HepG2 (cell line): ENCODE results near the gene ACVRL1. TPM values are rescaled to one million over a fixed set of nuclear protein-coding genes. Genes with fewer than 3 reads are reported as not detected.

Experiments used
- CTCF ChIP-seq: sonication (generic); formaldehyde crosslinking; IDR thresholded peaks from 2 replicates; pipeline ENCODE4 v1.5.0; 2020; ENCODE audit warnings: mild to moderate bottlenecking, missing genetic modification reagents, moderate library complexity
- FOXA1 ChIP-seq, 2 experiments: fragments of 450-650 bp in 1 of 2; sonication (generic) in 1 of 2; formaldehyde crosslinking in 1 of 2; IDR thresholded peaks; 2 replicates each; pipeline versions ENCODE4 v1.4.0 to v1.6.1; 2016 to 2020; ENCODE audit warnings: missing genetic modification reagents in 1 of 2
- KDM2A ChIP-seq: sonication (generic); formaldehyde crosslinking; IDR thresholded peaks from 2 replicates; pipeline ENCODE4 v1.4.0; 2020; ENCODE audit warnings: low read depth, missing genetic modification reagents, borderline replicate concordance
- LCORL ChIP-seq, 2 experiments: fragments of 450-650 bp in 1 of 2; sonication (generic) in 1 of 2; formaldehyde crosslinking in 1 of 2; IDR thresholded peaks; 2 replicates each; pipeline versions ENCODE4 v1.5.0 to v1.6.1; 2017 to 2020; ENCODE audit warnings: antibody characterized with exemption in 1 of 2, missing genetic modification reagents in 1 of 2
- MEIS1 ChIP-seq: sonication (generic); formaldehyde crosslinking; IDR thresholded peaks from 2 replicates; pipeline ENCODE4 v1.9.0; 2021; ENCODE audit warnings: mild to moderate bottlenecking, missing genetic modification reagents, moderate library complexity, borderline replicate concordance
- MZF1 ChIP-seq: sonication (generic); formaldehyde crosslinking; IDR thresholded peaks from 2 replicates; pipeline ENCODE4 v1.8.1; 2023; ENCODE audit warnings: mild to moderate bottlenecking, missing genetic modification reagents, borderline replicate concordance
- STAG1 ChIP-seq: sonication (generic); formaldehyde crosslinking; IDR thresholded peaks from 2 replicates; pipeline ENCODE4 v1.4.0; 2020; ENCODE audit warnings: missing genetic modification reagents
- XRCC5 ChIP-seq: fragments of 200-400 bp; formaldehyde crosslinking; optimal IDR thresholded peaks from 2 replicates; pipeline ENCODE3; 2017; ENCODE audit warnings: mild to moderate bottlenecking, low read length
- polyA plus RNA-seq, 8 experiments: library from polyadenylated mRNA; depleted of rRNA in 3 of 8; stranded (reverse) in 7 of 8; unstranded in 1 of 8; fragments of >200 nt; fragmentation: Illumina TruSeq in 4 of 8; extraction: Trizol in 4 of 8; gene quantifications; 2 replicates each; pipeline versions ENCODE4 v1.2.1 to v1.2.3, GENCODE V29; 2011 to 2016; ENCODE audit warnings: low read depth in 4 of 8, missing spikeins in 1 of 8, mixed read lengths in 1 of 8; ENCODE audit not compliant: insufficient read depth in 1 of 8
- total RNA-seq, 5 experiments: library from RNA; depleted of rRNA; stranded (reverse); fragments of >200 nt; fragmentation: Illumina TruSeq; extraction: Trizol; gene quantifications; 2 replicates each; pipeline ENCODE4 v1.2.3, GENCODE V29; 2016; ENCODE audit warnings: low read depth in 1 of 5
- TF ChIP-seq, protein P1 (sequence below): sonication (generic); formaldehyde crosslinking; IDR thresholded peaks from 2 replicates; pipeline ENCODE4 v1.5.1; 2020; ENCODE audit warnings: mild to moderate bottlenecking, missing genetic modification reagents, moderate library complexity
- TF ChIP-seq, protein P2 (sequence below): sonication (generic); formaldehyde crosslinking; IDR thresholded peaks from 2 replicates; pipeline ENCODE4 v1.4.0; 2020; ENCODE audit warnings: missing genetic modification reagents
- TF ChIP-seq, protein P3 (sequence below): sonication (generic); formaldehyde crosslinking; IDR thresholded peaks from 2 replicates; pipeline ENCODE4 v1.9.0; 2022; ENCODE audit warnings: missing genetic modification reagents, mild to moderate bottlenecking, borderline replicate concordance

Gene ACVRL1
- total and polyA plus RNA-seq, 2 of the 13 experiments (the other 11 are each of a cell fraction or from before 2014, with no cell fraction given) = not detected

DNA sequence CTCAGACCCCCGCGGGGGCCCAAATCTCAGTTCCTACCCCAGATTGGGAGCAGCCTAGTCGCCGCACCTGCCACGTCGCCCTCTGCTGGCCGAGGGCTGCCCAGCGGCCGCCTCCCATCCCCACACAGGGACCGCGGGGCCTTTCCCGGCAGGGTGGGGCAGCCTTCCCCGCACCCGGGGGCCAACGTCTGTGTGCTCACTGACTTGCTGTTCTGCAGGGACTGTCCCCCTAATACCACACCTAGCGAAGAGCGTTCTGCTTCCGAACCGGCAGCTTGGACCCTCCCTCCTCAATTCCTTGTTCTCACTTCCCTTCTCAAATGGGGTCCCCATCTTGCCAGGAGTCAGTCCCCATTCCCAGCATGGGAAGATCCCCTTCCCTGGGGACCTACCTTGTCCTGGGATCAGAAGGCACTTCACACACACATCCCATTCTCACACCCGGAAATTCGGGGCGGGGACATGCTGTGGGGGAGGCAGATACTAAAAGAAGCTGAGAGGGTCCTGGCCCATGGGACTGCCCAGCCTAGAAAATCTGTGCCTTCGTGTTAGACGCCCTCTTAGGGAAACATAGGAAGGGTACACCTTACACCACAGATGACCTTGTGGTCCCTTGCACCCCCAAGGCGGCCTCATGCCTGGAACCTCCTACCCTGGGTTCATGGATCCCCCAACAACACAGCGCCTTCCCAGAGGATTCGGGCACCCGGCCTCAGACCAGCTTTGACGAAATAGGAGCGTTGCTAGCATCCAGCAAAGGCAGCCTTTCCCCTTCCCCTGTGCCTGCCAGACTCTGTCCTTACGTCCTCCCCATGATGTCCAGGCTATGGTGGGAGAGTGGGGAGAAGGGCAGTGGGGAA, 16.4 kb downstream of the ACVRL1 start (continued):
- TF ChIP-seq, protein P1, sequence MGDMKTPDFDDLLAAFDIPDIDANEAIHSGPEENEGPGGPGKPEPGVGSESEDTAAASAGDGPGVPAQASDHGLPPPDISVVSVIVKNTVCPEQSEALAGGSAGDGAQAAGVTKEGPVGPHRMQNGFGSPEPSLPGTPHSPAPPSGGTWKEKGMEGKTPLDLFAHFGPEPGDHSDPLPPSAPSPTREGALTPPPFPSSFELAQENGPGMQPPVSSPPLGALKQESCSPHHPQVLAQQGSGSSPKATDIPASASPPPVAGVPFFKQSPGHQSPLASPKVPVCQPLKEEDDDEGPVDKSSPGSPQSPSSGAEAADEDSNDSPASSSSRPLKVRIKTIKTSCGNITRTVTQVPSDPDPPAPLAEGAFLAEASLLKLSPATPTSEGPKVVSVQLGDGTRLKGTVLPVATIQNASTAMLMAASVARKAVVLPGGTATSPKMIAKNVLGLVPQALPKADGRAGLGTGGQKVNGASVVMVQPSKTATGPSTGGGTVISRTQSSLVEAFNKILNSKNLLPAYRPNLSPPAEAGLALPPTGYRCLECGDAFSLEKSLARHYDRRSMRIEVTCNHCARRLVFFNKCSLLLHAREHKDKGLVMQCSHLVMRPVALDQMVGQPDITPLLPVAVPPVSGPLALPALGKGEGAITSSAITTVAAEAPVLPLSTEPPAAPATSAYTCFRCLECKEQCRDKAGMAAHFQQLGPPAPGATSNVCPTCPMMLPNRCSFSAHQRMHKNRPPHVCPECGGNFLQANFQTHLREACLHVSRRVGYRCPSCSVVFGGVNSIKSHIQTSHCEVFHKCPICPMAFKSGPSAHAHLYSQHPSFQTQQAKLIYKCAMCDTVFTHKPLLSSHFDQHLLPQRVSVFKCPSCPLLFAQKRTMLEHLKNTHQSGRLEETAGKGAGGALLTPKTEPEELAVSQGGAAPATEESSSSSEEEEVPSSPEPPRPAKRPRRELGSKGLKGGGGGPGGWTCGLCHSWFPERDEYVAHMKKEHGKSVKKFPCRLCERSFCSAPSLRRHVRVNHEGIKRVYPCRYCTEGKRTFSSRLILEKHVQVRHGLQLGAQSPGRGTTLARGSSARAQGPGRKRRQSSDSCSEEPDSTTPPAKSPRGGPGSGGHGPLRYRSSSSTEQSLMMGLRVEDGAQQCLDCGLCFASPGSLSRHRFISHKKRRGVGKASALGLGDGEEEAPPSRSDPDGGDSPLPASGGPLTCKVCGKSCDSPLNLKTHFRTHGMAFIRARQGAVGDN (CRISPR knock-in tag) = peak; percentile 32; the same call in 1 of the 2 replicates
- TF ChIP-seq, protein P2, sequence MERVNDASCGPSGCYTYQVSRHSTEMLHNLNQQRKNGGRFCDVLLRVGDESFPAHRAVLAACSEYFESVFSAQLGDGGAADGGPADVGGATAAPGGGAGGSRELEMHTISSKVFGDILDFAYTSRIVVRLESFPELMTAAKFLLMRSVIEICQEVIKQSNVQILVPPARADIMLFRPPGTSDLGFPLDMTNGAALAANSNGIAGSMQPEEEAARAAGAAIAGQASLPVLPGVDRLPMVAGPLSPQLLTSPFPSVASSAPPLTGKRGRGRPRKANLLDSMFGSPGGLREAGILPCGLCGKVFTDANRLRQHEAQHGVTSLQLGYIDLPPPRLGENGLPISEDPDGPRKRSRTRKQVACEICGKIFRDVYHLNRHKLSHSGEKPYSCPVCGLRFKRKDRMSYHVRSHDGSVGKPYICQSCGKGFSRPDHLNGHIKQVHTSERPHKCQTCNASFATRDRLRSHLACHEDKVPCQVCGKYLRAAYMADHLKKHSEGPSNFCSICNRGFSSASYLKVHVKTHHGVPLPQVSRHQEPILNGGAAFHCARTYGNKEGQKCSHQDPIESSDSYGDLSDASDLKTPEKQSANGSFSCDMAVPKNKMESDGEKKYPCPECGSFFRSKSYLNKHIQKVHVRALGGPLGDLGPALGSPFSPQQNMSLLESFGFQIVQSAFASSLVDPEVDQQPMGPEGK (CRISPR knock-in tag) = peak; percentile 80
- TF ChIP-seq XRCC5 (peak; percentile 63), LCORL (IDR thresholded peaks at IDR 0.05) (no peak), LCORL (CRISPR knock-in tag; IDR thresholded peaks at IDR 0.05) (peak; percentile 35; the same call in 1 of the 2 replicates), KDM2A (peak; percentile 36; the same call in 1 of the 2 replicates), CTCF (CRISPR knock-in tag) (peak; percentile 86), STAG1 (peak; percentile 40), MEIS1 (CRISPR knock-in tag) (peak; percentile 59; the same call in 1 of the 2 replicates), FOXA1 (IDR thresholded peaks at IDR 0.05) (no peak), FOXA1 (CRISPR knock-in tag; IDR thresholded peaks at IDR 0.05) (no peak), MZF1 (no peak)
- TF ChIP-seq, protein P3, sequence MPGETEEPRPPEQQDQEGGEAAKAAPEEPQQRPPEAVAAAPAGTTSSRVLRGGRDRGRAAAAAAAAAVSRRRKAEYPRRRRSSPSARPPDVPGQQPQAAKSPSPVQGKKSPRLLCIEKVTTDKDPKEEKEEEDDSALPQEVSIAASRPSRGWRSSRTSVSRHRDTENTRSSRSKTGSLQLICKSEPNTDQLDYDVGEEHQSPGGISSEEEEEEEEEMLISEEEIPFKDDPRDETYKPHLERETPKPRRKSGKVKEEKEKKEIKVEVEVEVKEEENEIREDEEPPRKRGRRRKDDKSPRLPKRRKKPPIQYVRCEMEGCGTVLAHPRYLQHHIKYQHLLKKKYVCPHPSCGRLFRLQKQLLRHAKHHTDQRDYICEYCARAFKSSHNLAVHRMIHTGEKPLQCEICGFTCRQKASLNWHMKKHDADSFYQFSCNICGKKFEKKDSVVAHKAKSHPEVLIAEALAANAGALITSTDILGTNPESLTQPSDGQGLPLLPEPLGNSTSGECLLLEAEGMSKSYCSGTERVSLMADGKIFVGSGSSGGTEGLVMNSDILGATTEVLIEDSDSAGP = peak; percentile 40; the same call in 1 of the 2 replicates
